Islet of Langerhans (tissue), 1 donor: ENCODE results near the gene CEMIP.

ENCODE experiments used
- FAIRE-seq: peaks from one replicate; lab custom pipeline; 2011; peaks lifted over from hg19 to GRCh38; lab: Jason Lieb, UNC

CEMIP gene

GRCh38 chr15:80825361-80826030 lies 46.3 kb downstream of the CEMIP start:
- no peak for FAIRE-seq

GRCh38 chr15:80828796-80829195 lies 49.6 kb downstream of the CEMIP start:
- FAIRE-seq, result no peak

GRCh38 chr15:80830677-80831076 lies 51.5 kb downstream of the CEMIP start:
- FAIRE-seq, result no peak

- FAIRE-seq, result no peak
These were observed 52.0 kb downstream of the CEMIP start for GRCh38 chr15:80831192-80831591.

- no peak for FAIRE-seq
These were observed 52.5 kb downstream of the CEMIP start for GRCh38 chr15:80831606-80832224.

GRCh38 chr15:80832686-80833085 lies 53.5 kb downstream of the CEMIP start:
- no peak for FAIRE-seq

- no peak for FAIRE-seq
These were observed 55.2 kb downstream of the CEMIP start for GRCh38 chr15:80834402-80834801.

- FAIRE-seq, result no peak
These were observed 55.7 kb downstream of the CEMIP start for GRCh38 chr15:80834906-80835305.

GRCh38 chr15:80835336-80835735 lies 56.2 kb downstream of the CEMIP start:
- no peak for FAIRE-seq

- FAIRE-seq, result no peak
These were observed 57.1 kb downstream of the CEMIP start for GRCh38 chr15:80836223-80836622.

GRCh38 chr15:80837006-80837405 lies 57.8 kb downstream of the CEMIP start:
- no peak for FAIRE-seq

- no peak for FAIRE-seq
These were observed 58.8 kb downstream of the CEMIP start for GRCh38 chr15:80838012-80838411.

- FAIRE-seq, result no peak
These were observed 59.5 kb downstream of the CEMIP start for GRCh38 chr15:80838666-80839065.

GRCh38 chr15:80839764-80840130 lies 60.6 kb downstream of the CEMIP start:
- FAIRE-seq, result no peak

- FAIRE-seq, result no peak
These were observed 61.3 kb downstream of the CEMIP start for GRCh38 chr15:80840182-80841130.

GRCh38 chr15:80841541-80841940 lies 62.4 kb downstream of the CEMIP start:
- FAIRE-seq, result no peak

- no peak for FAIRE-seq
These were observed 65.0 kb downstream of the CEMIP start for GRCh38 chr15:80844011-80844732.

- FAIRE-seq, result no peak
These were observed 67.1 kb downstream of the CEMIP start for GRCh38 chr15:80846031-80846815.

- no peak for FAIRE-seq
These were observed 70.1 kb downstream of the CEMIP start for GRCh38 chr15:80849308-80849707.

GRCh38 chr15:80850941-80851451 lies 71.8 kb downstream of the CEMIP start:
- no peak for FAIRE-seq

- no peak for FAIRE-seq
These were observed 73.5 kb downstream of the CEMIP start for GRCh38 chr15:80852676-80853075.
